Endothelial cell of umbilical vein (primary cell): ENCODE data around the gene COX5A. TPM values are rescaled to one million over a fixed set of nuclear protein-coding genes. Genes with fewer than 3 reads are reported as not detected.

ENCODE experiments used
- BruUV-seq: library from RNA; stranded (reverse); fragments of 400-500 nt; replicated peaks from 2 replicates; lab custom pipeline; 2021; lab: Mats Ljungman, UMichigan
- CTCF ChIA-PET: fragments of 300-600, 350-600 bp; sonication (Branson Sonifier 250); formaldehyde crosslinking; loops from one replicate; lab custom pipeline; 2021; ENCODE audit warnings: antibody characterized with exemption, inconsistent platforms; lab: Charles Lee
- POLR2A ChIA-PET: fragments of 300-600, 350-600 bp; sonication (Branson Sonifier 250); formaldehyde crosslinking; loops from one replicate; lab custom pipeline; 2021; ENCODE audit warnings: antibody characterized with exemption, inconsistent platforms; lab: Charles Lee
- DNase-seq: peaks from one replicate; pipeline ENCODE4 v3.0.0-alpha.2; 2011; ENCODE audit warnings: low read depth, low spot score
- FAIRE-seq: peaks from 2 replicates; lab custom pipeline; 2011; peaks lifted over from hg19 to GRCh38; lab: Jason Lieb, UNC
- H2AFZ ChIP-seq: 2 replicates; pipeline ENCODE4 v1.6.0; 2012; ENCODE audit warnings: low read depth, low read length, control low read depth, inconsistent platforms
- H3K27ac ChIP-seq: 2 replicates; pipeline ENCODE4 v1.5.1; 2011; ENCODE audit warnings: low read depth, mild to moderate bottlenecking, control low read depth, low read length, moderate library complexity; ENCODE audit not compliant: insufficient read depth
- H3K27me3 ChIP-seq, 2 experiments: 2 replicates each; pipeline versions ENCODE4 v1.6.0 to v1.6.1; 2011; ENCODE audit warnings: low read length in 2 of 2, mixed read lengths in 1 of 2; ENCODE audit not compliant: control insufficient read depth in 2 of 2, insufficient read depth in 2 of 2
- H3K36me3 ChIP-seq, 2 experiments: 2 replicates in 1 of 2; 3 replicates in 1 of 2; pipeline ENCODE4 v1.5.1; 2011; ENCODE audit warnings: low read length in 2 of 2, mild to moderate bottlenecking in 1 of 2, moderate library complexity in 1 of 2; ENCODE audit not compliant: control insufficient read depth in 2 of 2, insufficient read depth in 2 of 2; ENCODE audit errors: extremely low read depth in 1 of 2
- H3K4me1 ChIP-seq: 3 replicates; pipeline ENCODE4 v1.5.1; 2011; ENCODE audit warnings: mild to moderate bottlenecking, low read length; ENCODE audit not compliant: control insufficient read depth, insufficient read depth; ENCODE audit errors: extremely low read depth
- H3K4me2 ChIP-seq: 2 replicates; pipeline ENCODE4 v1.6.1; 2011; ENCODE audit warnings: low read length, control low read depth, mixed read lengths; ENCODE audit not compliant: insufficient read depth
- H3K4me3 ChIP-seq, 3 experiments: fragments of 200-600 bp in 1 of 3; sonication (generic), shearing (Covaris generic) in 1 of 3; replicated peaks in 1 of 3; 2 replicates each; pipeline ENCODE4 v1.5.1; 2011 to 2016; ENCODE audit warnings: control low read depth in 3 of 3, low read length in 3 of 3, mild to moderate bottlenecking in 2 of 3, inconsistent platforms in 1 of 3, low read depth in 1 of 3, moderate library complexity in 1 of 3; ENCODE audit not compliant: insufficient read depth in 1 of 3
- H3K79me2 ChIP-seq: 2 replicates; pipeline ENCODE4 v1.6.0; 2012; ENCODE audit warnings: low read length, inconsistent platforms; ENCODE audit not compliant: control insufficient read depth, insufficient read depth
- H3K9ac ChIP-seq: replicated peaks from 2 replicates; pipeline ENCODE3; 2011; ENCODE audit warnings: low read length, control low read depth; ENCODE audit not compliant: insufficient read depth; ENCODE audit errors: extremely low read depth
- H3K9me1 ChIP-seq: replicated peaks from 3 replicates; pipeline ENCODE4 v1.6.0; 2011; ENCODE audit warnings: mild to moderate bottlenecking, low read length; ENCODE audit not compliant: control insufficient read depth, insufficient read depth; ENCODE audit errors: extremely low read depth
- H3K9me3 ChIP-seq: replicated peaks from 2 replicates; pipeline ENCODE4 v1.5.1; 2012; ENCODE audit warnings: low read length, inconsistent platforms; ENCODE audit not compliant: control insufficient read depth, insufficient read depth
- H4K20me1 ChIP-seq: replicated peaks from 2 replicates; pipeline ENCODE3; 2011; ENCODE audit warnings: mild to moderate bottlenecking, low read length; ENCODE audit not compliant: control insufficient read depth, insufficient read depth; ENCODE audit errors: extremely low read depth
- EZH2 ChIP-seq: IDR thresholded peaks from 2 replicates; pipeline ENCODE4 v1.6.1; 2012; ENCODE audit warnings: borderline replicate concordance, low read depth, mild to moderate bottlenecking, moderate library complexity, low read length, inconsistent platforms; ENCODE audit not compliant: severe bottlenecking
- FOS ChIP-seq: IDR thresholded peaks from 2 replicates; pipeline ENCODE4 v1.6.1; 2011; ENCODE audit warnings: mild to moderate bottlenecking, low read length, moderate library complexity, borderline replicate concordance; ENCODE audit not compliant: insufficient read depth
- GATA2 ChIP-seq: IDR thresholded peaks from 2 replicates; pipeline ENCODE4 v1.7.0; 2011; ENCODE audit warnings: low read depth, mild to moderate bottlenecking, moderate library complexity, mixed read lengths, low read length; ENCODE audit not compliant: insufficient read length, insufficient read depth
- JUN ChIP-seq: IDR thresholded peaks from 2 replicates; pipeline ENCODE4 v1.6.1; 2011; ENCODE audit warnings: borderline replicate concordance, low read depth; ENCODE audit not compliant: insufficient read length, insufficient read depth
- POLR2A ChIP-seq: IDR thresholded peaks from 2 replicates; pipeline ENCODE4 v1.6.1; 2012; ENCODE audit warnings: low read depth, mild to moderate bottlenecking, control low read depth, low read length
- POLR2AphosphoS5 ChIP-seq: IDR thresholded peaks from 2 replicates; pipeline ENCODE4 v1.6.1; 2012; ENCODE audit warnings: low read depth, mild to moderate bottlenecking, control low read depth, low read length, moderate library complexity; ENCODE audit not compliant: insufficient read depth
- dilution Hi-C: fragments of 300-500 bp; cut with MboI; formaldehyde crosslinking; loops from one replicate; pipeline ENCODE4 v1.15.0; 2019; ENCODE audit warnings: low sequenced_read_pairs; ENCODE audit not compliant: extremely low pct_ligation_motif_present
- intact Hi-C: fragments of 100-400 bp; cut with micrococcal nuclease; formaldehyde crosslinking; loops from one replicate; pipeline ENCODE4 v1.10.0; 2022
- polyA plus RNA-seq, 4 experiments: library from polyadenylated mRNA; depleted of rRNA in 3 of 4; stranded (reverse) in 3 of 4; unstranded in 1 of 4; fragments of >200 nt; gene quantifications; 2 replicates each; pipeline versions ENCODE4 v1.2.1 to v1.2.3, GENCODE V29; 2011 to 2012; ENCODE audit warnings: missing spikeins in 1 of 4
- total RNA-seq: library from RNA; stranded (reverse); gene quantifications from 2 replicates; pipeline ENCODE4 v1.2.3, GENCODE V29; 2021

The COX5A gene
- total and polyA plus RNA-seq, 2 donors (not counting 3 experiments of a cell fraction or from before 2014, with no cell fraction given), result 134 to 220 TPM

- DNase-seq, result peak; percentile 87
- H3K4me3 ChIP-seq, result peak within 1 kb of the TSS; percentile 38 to 79 (median 73)
- peak; percentile 98 for TF ChIP-seq POLR2A
- no peak for TF ChIP-seq JUN
- no peak for TF ChIP-seq FOS
- no peak for TF ChIP-seq EZH2
- TF ChIP-seq POLR2AphosphoS5, result peak; percentile 92
- no peak for TF ChIP-seq GATA2
- H3K36me3 ChIP-seq, result peaks cover 6 to 10% of the 10 kb centered on the region in 2 experiments
- H3K79me2 ChIP-seq, result peaks cover 15% of the 10 kb centered on the region
- H4K20me1 ChIP-seq, result no peaks in the 10 kb centered on the region
- peak within 1 kb of the TSS; percentile 32 for H3K27ac ChIP-seq
- H3K4me2 ChIP-seq, result peak within 1 kb of the TSS; percentile 88
- ChIA-PET POLR2A (interaction anchor here (0.7 to 1.3 kb wide), 3 partner anchors 17 to 61 kb away, joined by 3 read pairs; partner anchors contain the start of genes COX5A and MPI), CTCF (interaction anchor here (0.6 to 2.7 kb wide), 19 partner anchors 10 to 243 kb away, joined by 3 to 20 read pairs (median 3); partner anchors contain the start of genes COX5A and MPI)
- intact Hi-C loops, result loop anchor here (1.0 kb wide), 3 partner anchors 17 to 44 kb away; partner anchors contain the start of gene COX5A
- BruUV-seq, result no TSS peak
- no peaks in the 10 kb centered on the region for H3K27me3 ChIP-seq
- no peaks in the 10 kb centered on the region for H3K9me1 ChIP-seq
- peak; percentile 97 for FAIRE-seq
- no peaks in the 10 kb centered on the region for H3K9me3 ChIP-seq
- dilution Hi-C loops, result no loop called here
- peaks cover 11% of the 10 kb centered on the region for H3K4me1 ChIP-seq
- peak within 1 kb of the TSS; percentile 76 for H3K9ac ChIP-seq
- peak within 1 kb of the TSS; percentile 98 for H2AFZ ChIP-seq
Measured at GRCh38 chr15:74906450-74907162, 31.3 kb downstream of the COX5A start, which contains the start of gene FAM219B. Gene FAM219B, minus strand, starts transcription at chr15:74906851. Its CDS starts 51 bp downstream, at chr15:74906800.
